Keratinocyte (primary cell): ENCODE measurements around the gene POLR1A. TPM values are rescaled to one million over a fixed set of nuclear protein-coding genes. Genes with fewer than 3 reads are reported as not detected.

Source experiments
- DNase-seq: peaks from one replicate; pipeline ENCODE4 v3.0.0-alpha.2; 2011; ENCODE audit warnings: low read depth, missing footprints, low spot score
- FAIRE-seq: peaks from 2 replicates; lab custom pipeline; 2011; peaks lifted over from hg19 to GRCh38; lab: Jason Lieb, UNC
- H2AFZ ChIP-seq: 2 replicates; pipeline ENCODE4 v1.6.0; 2012; ENCODE audit warnings: low read length, control low read depth, inconsistent platforms; ENCODE audit not compliant: control insufficient read depth
- H3K27ac ChIP-seq: 2 replicates; pipeline ENCODE4 v1.5.1; 2011; ENCODE audit warnings: low read length; ENCODE audit not compliant: control insufficient read depth, insufficient read depth
- H3K27me3 ChIP-seq: 3 replicates; pipeline ENCODE4 v1.6.0; 2011; ENCODE audit warnings: low read length; ENCODE audit not compliant: control insufficient read depth, insufficient read depth; ENCODE audit errors: extremely low read depth
- H3K36me3 ChIP-seq, 2 experiments: 2 replicates in 1 of 2; 3 replicates in 1 of 2; pipeline ENCODE4 v1.5.1; 2011; ENCODE audit warnings: low read length in 2 of 2, mild to moderate bottlenecking in 1 of 2; ENCODE audit not compliant: control insufficient read depth in 2 of 2, insufficient read depth in 2 of 2; ENCODE audit errors: extremely low read depth in 1 of 2
- H3K4me1 ChIP-seq: 3 replicates; pipeline ENCODE4 v1.5.1; 2011; ENCODE audit warnings: low read length; ENCODE audit not compliant: control insufficient read depth, insufficient read depth; ENCODE audit errors: extremely low read depth
- H3K4me2 ChIP-seq: 3 replicates; pipeline ENCODE4 v1.6.0; 2011; ENCODE audit warnings: low read depth, low read length; ENCODE audit not compliant: control insufficient read depth, insufficient read depth; ENCODE audit errors: extremely low read depth
- H3K4me3 ChIP-seq, 3 experiments: fragments of 200-600 bp in 1 of 3; sonication (generic) in 1 of 3; 2 replicates in 2 of 3; 3 replicates in 1 of 3; pipeline ENCODE4 v1.5.1; 2011 to 2016; ENCODE audit warnings: low read length in 3 of 3, mild to moderate bottlenecking in 3 of 3, control low read depth in 2 of 3, inconsistent platforms in 1 of 3, low read depth in 1 of 3, mixed read lengths in 1 of 3, mixed run types in 1 of 3, moderate library complexity in 1 of 3; ENCODE audit not compliant: control insufficient read depth in 2 of 3, insufficient read depth in 2 of 3; ENCODE audit errors: extremely low read depth in 1 of 3
- H3K79me2 ChIP-seq: 2 replicates; pipeline ENCODE4 v1.6.0; 2012; ENCODE audit warnings: low read length; ENCODE audit not compliant: control insufficient read depth, insufficient read depth
- H3K9ac ChIP-seq: 3 replicates; pipeline ENCODE4 v1.6.0; 2011; ENCODE audit warnings: low read length; ENCODE audit not compliant: control insufficient read depth, insufficient read depth; ENCODE audit errors: extremely low read depth
- H3K9me1 ChIP-seq: 3 replicates; pipeline ENCODE4 v1.6.0; 2011; ENCODE audit warnings: low read length; ENCODE audit not compliant: control insufficient read depth, insufficient read depth; ENCODE audit errors: extremely low read depth
- H3K9me3 ChIP-seq: 2 replicates; pipeline ENCODE4 v1.5.1; 2012; ENCODE audit warnings: low read depth, low read length; ENCODE audit not compliant: control insufficient read depth
- H4K20me1 ChIP-seq: 3 replicates; pipeline ENCODE4 v1.6.0; 2011; ENCODE audit warnings: low read length; ENCODE audit not compliant: control insufficient read depth, insufficient read depth; ENCODE audit errors: extremely low read depth
- EZH2 ChIP-seq: IDR thresholded peaks from one replicate; pipeline ENCODE4 v1.6.1; 2012; ENCODE audit warnings: inconsistent platforms, mild to moderate bottlenecking, low read length, moderate library complexity
- dilution Hi-C: fragments of 300-500 bp; cut with MboI; formaldehyde crosslinking; loops from one replicate; pipeline ENCODE4 v1.7.0; 2020; ENCODE audit warnings: low sequenced_read_pairs; ENCODE audit not compliant: extremely low pct_ligation_motif_present
- polyA plus RNA-seq, 5 experiments: library from polyadenylated mRNA; depleted of rRNA in 3 of 5; stranded (reverse) in 3 of 5; stranded (forward) in 1 of 5; unstranded in 1 of 5; fragments of >200 nt; gene quantifications; 1 replicate in 1 of 5; 2 replicates in 3 of 5; 3 replicates in 1 of 5; pipeline versions ENCODE4 v1.2.1 to v1.2.3, GENCODE V29; 2011 to 2012; ENCODE audit warnings: missing spikeins in 2 of 5, low read depth in 1 of 5, low replicate concordance in 1 of 5
- TF ChIP-seq, protein P1 (sequence below), 3 experiments: IDR thresholded peaks in 1 of 3; conservative IDR thresholded peaks in 1 of 3; optimal IDR thresholded peaks in 1 of 3; 2 replicates in 2 of 3; 3 replicates in 1 of 3; pipeline versions ENCODE3 to v1.5.1; 2011; ENCODE audit warnings: low read length in 3 of 3, mild to moderate bottlenecking in 3 of 3, moderate library complexity in 2 of 3, control low read depth in 1 of 3, inconsistent platforms in 1 of 3; ENCODE audit not compliant: insufficient read depth in 2 of 3; ENCODE audit errors: extremely low read depth in 1 of 3

POLR1A gene
- polyA plus RNA-seq, 1 donor (not counting 4 experiments of a cell fraction or from before 2014, with no cell fraction given): 16.1 TPM

DNA sequence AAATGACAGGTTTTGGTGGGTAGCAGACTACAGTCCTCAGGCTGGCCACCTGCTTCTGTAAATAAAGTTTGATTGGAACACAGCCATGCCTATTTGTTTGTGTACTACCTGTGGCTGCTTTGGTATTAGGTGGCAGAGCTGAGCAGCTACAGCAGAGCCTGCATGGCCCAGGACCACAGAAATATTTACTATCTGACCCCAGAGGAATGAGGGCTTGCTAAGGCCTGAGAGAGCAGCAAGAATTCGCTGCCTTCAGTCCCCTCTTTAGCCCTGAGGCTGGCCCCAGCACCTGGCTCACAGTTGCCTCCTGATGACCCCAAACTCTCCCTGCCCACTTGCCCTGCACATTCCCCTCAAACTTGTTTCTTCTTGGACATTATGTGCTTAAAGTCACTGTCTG, 32.5 kb downstream of the POLR1A start:
- Histone ChIP-seq H4K20me1 (peaks cover 3% of the 10 kb centered on the region), H3K4me1 (no peaks in the 10 kb centered on the region), H3K27ac (no peak overlapping the region), H3K9ac (no peak overlapping the region), H3K9me3 (no peaks in the 10 kb centered on the region), H3K4me2 (no peak overlapping the region), H3K9me1 (no peaks in the 10 kb centered on the region), H3K36me3 (peaks cover 51 to 70% of the 10 kb centered on the region in 2 experiments), H3K27me3 (no peaks in the 10 kb centered on the region), H2AFZ (no peak overlapping the region), H3K4me3 (no peak overlapping the region), H3K79me2 (no peaks in the 10 kb centered on the region)
- TF ChIP-seq EZH2: no peak
- TF ChIP-seq, protein P1, sequence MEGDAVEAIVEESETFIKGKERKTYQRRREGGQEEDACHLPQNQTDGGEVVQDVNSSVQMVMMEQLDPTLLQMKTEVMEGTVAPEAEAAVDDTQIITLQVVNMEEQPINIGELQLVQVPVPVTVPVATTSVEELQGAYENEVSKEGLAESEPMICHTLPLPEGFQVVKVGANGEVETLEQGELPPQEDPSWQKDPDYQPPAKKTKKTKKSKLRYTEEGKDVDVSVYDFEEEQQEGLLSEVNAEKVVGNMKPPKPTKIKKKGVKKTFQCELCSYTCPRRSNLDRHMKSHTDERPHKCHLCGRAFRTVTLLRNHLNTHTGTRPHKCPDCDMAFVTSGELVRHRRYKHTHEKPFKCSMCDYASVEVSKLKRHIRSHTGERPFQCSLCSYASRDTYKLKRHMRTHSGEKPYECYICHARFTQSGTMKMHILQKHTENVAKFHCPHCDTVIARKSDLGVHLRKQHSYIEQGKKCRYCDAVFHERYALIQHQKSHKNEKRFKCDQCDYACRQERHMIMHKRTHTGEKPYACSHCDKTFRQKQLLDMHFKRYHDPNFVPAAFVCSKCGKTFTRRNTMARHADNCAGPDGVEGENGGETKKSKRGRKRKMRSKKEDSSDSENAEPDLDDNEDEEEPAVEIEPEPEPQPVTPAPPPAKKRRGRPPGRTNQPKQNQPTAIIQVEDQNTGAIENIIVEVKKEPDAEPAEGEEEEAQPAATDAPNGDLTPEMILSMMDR (optimal IDR thresholded peaks at IDR 0.05 in 1 of 3, IDR thresholded peaks at IDR 0.05 in 1 of 3, conservative IDR thresholded peaks at IDR 0.05 in 1 of 3; ENCODE audit: extremely low read depth in 1 of 3, insufficient read depth in 2 of 3, low read length in 3 of 3): no peak
- DNase-seq (no peak), FAIRE-seq (no peak)
- dilution Hi-C loops: no loop called here

DNA sequence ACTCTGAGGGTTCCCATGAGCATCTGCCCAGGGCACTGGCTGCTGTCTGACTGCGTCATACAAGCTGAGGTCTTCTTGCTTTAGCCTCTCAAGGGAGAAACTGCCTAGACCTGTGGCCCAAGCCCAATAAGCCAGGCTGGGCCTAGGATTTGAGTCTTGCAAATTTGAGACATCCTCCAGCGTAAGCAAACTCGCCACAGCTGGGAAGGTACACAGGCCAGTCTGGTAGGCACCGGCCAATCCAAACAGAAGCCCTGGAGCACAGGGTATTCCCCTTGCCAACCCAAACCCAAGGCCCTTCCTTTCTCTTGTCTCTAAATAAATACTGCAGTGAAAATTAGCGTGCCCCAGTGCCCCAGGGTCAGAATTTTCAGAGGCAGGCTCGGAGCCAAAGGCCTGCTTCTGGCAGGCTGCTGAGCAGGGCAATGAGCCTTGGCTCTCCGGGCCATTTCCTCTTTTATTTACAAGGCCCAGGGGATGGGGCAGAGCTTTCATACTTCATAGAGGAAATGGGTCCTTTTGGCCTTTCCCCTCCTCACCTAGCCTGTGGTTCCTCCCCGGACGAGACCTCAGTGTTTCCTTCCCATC, 33.3 kb downstream of the POLR1A start:
- no peaks in the 10 kb centered on the region for H3K9me1 ChIP-seq
- H3K4me3 ChIP-seq: no peak overlapping the region
- no peaks in the 10 kb centered on the region for H3K79me2 ChIP-seq
- no peak for FAIRE-seq
- no peak overlapping the region for H2AFZ ChIP-seq
- H3K4me1 ChIP-seq: no peaks in the 10 kb centered on the region
- no peak overlapping the region for H3K9ac ChIP-seq
- no peaks in the 10 kb centered on the region for H3K9me3 ChIP-seq
- no peak overlapping the region for H3K4me2 ChIP-seq
- DNase-seq: no peak
- H4K20me1 ChIP-seq: peaks cover 3% of the 10 kb centered on the region
- no peaks in the 10 kb centered on the region for H3K27me3 ChIP-seq
- no peak overlapping the region for H3K27ac ChIP-seq
- peaks cover 52 to 70% of the 10 kb centered on the region in 2 experiments for H3K36me3 ChIP-seq
- dilution Hi-C loops: no loop called here
- TF ChIP-seq EZH2: no peak
- TF ChIP-seq, protein P1 (optimal IDR thresholded peaks at IDR 0.05 in 1 of 3, IDR thresholded peaks at IDR 0.05 in 1 of 3, conservative IDR thresholded peaks at IDR 0.05 in 1 of 3; ENCODE audit: extremely low read depth in 1 of 3, insufficient read depth in 2 of 3, low read length in 3 of 3): no peak
